ENCODE data around the gene P4HB. TPM values are rescaled to one million over a fixed set of nuclear protein-coding genes. Genes with fewer than 3 reads are reported as not detected.

P4HB gene
- total and polyA plus RNA-seq, 2 donors (not counting 1 experiment from before 2014, with no cell fraction given): 37.4 to 191 TPM

DNA sequence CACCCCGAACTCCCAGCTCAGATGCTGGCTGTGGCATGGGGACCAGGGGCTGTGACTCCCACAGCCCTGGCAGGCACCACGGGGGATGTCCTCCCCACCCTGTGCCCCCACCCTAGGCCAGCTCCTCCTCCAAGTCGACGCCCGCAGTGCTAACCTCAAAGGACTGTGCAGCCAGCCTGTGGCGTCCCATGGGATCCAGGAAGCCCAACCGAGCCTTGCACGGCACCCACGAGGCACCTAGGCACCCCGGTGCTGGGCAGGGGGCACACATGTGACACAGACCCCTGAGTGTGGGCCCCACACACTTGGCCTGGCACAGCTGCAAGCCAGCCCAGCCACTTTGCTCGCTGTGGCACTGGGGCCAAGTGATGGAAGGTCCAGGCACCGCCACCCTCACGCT is 52.5 kb downstream of the P4HB start:
- H3K4me1 ChIP-seq (ENCODE audit: control insufficient read depth in 2 of 2, insufficient read depth in 2 of 2, low read length in 2 of 2): peaks cover 0 to 4% of the 10 kb centered on the region in 2 donors
- WGBS (ENCODE audit: insufficient coverage): 53% methylated on average over 13 of the region's 13 CpGs
- intact Hi-C loops (cut with micrococcal nuclease): no loop called here
- no peak overlapping the region for H2AFZ ChIP-seq (ENCODE audit: insufficient read depth, low read depth, low read length, poor library complexity, severe bottlenecking)
- ATAC-seq (ENCODE audit: low read depth): no peak
- H3K27ac ChIP-seq (ENCODE audit: low read length in 2 of 2): no peak overlapping the region
- H3K4me3 Mint-ChIP-seq: no peak overlapping the region
- H3K4me1 Mint-ChIP-seq: no peaks in the 10 kb centered on the region
- TF ChIP-seq EZH2 (IDR thresholded peaks at IDR 0.05; ENCODE audit: borderline replicate concordance, insufficient read depth, low read depth, low read length, poor library complexity, severe bottlenecking): no peak
- no peak for TF ChIP-seq CTCF (IDR thresholded peaks at IDR 0.05)
- no peaks in the 10 kb centered on the region for H3K9me3 Mint-ChIP-seq (ENCODE audit: insufficient read depth)
- peaks cover 0 to 38% (median 7%) of the 10 kb centered on the region in 4 experiments for H3K27me3 ChIP-seq (replicated peaks in 1 of 4; ENCODE audit: control extremely low read depth in 1 of 4, control insufficient read depth in 3 of 4, insufficient read depth in 4 of 4, low read length in 3 of 4)
- POLR2A ChIA-PET: interaction anchor here (0.6 kb wide), 1 partner anchor 9 kb away, joined by 3 read pairs; no protein-coding TSS in a partner anchor
- no peak for DNase-seq
- no peak overlapping the region for H3K9ac ChIP-seq (ENCODE audit: low read length)
- H3K27ac Mint-ChIP-seq: no peak overlapping the region
- H3K9me3 ChIP-seq (ENCODE audit: control extremely low read depth in 1 of 3, control insufficient read depth in 2 of 3, insufficient read depth in 1 of 3, low read length in 2 of 3): peaks cover 0 to 12% (median 0%) of the 10 kb centered on the region in 3 donors
- no peaks in the 10 kb centered on the region for H3K79me2 ChIP-seq (ENCODE audit: control insufficient read depth, insufficient read depth, low read length)
- H3K36me3 ChIP-seq (replicated peaks in 1 of 2; ENCODE audit: control extremely low read depth in 1 of 2, control insufficient read depth in 1 of 2, extremely low read depth in 1 of 2, insufficient read depth in 2 of 2, low read length in 1 of 2): no peaks in the 10 kb centered on the region
- no peaks in the 10 kb centered on the region for H4K20me1 ChIP-seq (ENCODE audit: control insufficient read depth, insufficient read depth, low read length, poor library complexity, severe bottlenecking)
- no peak overlapping the region for H3K4me2 ChIP-seq (replicated peaks; ENCODE audit: low read depth, low read length, poor library complexity, severe bottlenecking)
- H3K27me3 Mint-ChIP-seq: peaks cover 15% of the 10 kb centered on the region
- CTCF ChIA-PET: no interaction called here
- H3K4me3 ChIP-seq (ENCODE audit: control extremely low read depth in 1 of 5, extremely low read depth in 1 of 5, insufficient read depth in 1 of 5, low read depth in 2 of 5, low read length in 4 of 5): no peak overlapping the region

DNA sequence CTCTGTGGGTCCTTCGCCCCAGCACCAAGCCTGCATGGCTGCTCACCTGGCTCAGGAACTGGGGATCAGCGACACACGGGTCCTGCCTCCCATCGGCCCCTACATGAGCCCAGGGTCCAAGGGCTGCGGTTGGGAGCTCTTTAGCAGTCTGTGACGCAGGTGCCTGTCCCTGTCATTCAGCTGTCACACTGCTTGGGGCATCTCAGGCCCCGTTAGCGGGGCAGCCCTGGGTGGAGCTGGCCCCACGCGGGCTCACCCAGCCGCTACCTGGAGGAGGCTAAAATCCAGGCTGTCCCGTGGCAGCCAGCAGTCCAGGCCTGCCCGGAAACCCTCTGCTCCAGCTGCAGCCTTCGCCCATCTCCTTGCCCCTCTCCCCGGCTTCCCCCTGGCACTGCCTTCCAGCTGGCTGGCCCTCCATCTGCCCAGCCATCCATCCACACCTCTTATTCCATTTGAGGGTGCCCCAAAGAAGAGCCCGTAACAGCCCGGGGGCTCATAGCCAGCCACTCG is 53.1 kb downstream of the P4HB start:
- Histone ChIP-seq H3K36me3 (replicated peaks in 1 of 2; ENCODE audit: control extremely low read depth in 1 of 2, control insufficient read depth in 1 of 2, extremely low read depth in 1 of 2, insufficient read depth in 2 of 2, low read length in 1 of 2) (no peaks in the 10 kb centered on the region), H3K79me2 (ENCODE audit: control insufficient read depth, insufficient read depth, low read length) (no peaks in the 10 kb centered on the region), H3K27me3 (replicated peaks in 1 of 4; ENCODE audit: control extremely low read depth in 1 of 4, control insufficient read depth in 3 of 4, insufficient read depth in 4 of 4, low read length in 3 of 4) (peaks cover 0 to 44% (median 10%) of the 10 kb centered on the region in 4 experiments), H3K9ac (ENCODE audit: low read length) (no peak overlapping the region), H3K4me1 (ENCODE audit: control insufficient read depth in 2 of 2, insufficient read depth in 2 of 2, low read length in 2 of 2) (peaks cover 0 to 4% of the 10 kb centered on the region in 2 donors), H3K27ac (ENCODE audit: low read length in 2 of 2) (no peak overlapping the region), H4K20me1 (ENCODE audit: control insufficient read depth, insufficient read depth, low read length, poor library complexity, severe bottlenecking) (no peaks in the 10 kb centered on the region), H3K9me3 (ENCODE audit: control extremely low read depth in 1 of 3, control insufficient read depth in 2 of 3, insufficient read depth in 1 of 3, low read length in 2 of 3) (peaks cover 0 to 12% (median 0%) of the 10 kb centered on the region in 3 donors), H3K4me3 (ENCODE audit: control extremely low read depth in 1 of 5, extremely low read depth in 1 of 5, insufficient read depth in 1 of 5, low read depth in 2 of 5, low read length in 4 of 5) (no peak overlapping the region), H3K4me2 (replicated peaks; ENCODE audit: low read depth, low read length, poor library complexity, severe bottlenecking) (no peak overlapping the region), H2AFZ (ENCODE audit: insufficient read depth, low read depth, low read length, poor library complexity, severe bottlenecking) (no peak overlapping the region)
- 63% methylated on average over 18 of the region's 18 CpGs for WGBS (ENCODE audit: insufficient coverage)
- ChIA-PET POLR2A (no interaction called here), CTCF (no interaction called here)
- Mint-ChIP-seq H3K4me1 (peaks cover 5% of the 10 kb centered on the region), H3K27me3 (peaks cover 21% of the 10 kb centered on the region), H3K4me3 (no peak overlapping the region), H3K9me3 (ENCODE audit: insufficient read depth) (no peaks in the 10 kb centered on the region), H3K27ac (no peak overlapping the region)
- intact Hi-C loops (cut with micrococcal nuclease): no loop called here
- no peak for ATAC-seq (ENCODE audit: low read depth)
- TF ChIP-seq EZH2 (IDR thresholded peaks at IDR 0.05; ENCODE audit: borderline replicate concordance, insufficient read depth, low read depth, low read length, poor library complexity, severe bottlenecking) (no peak), CTCF (IDR thresholded peaks at IDR 0.05) (no peak)
- DNase-seq: no peak

All from B cell (primary cell).